Left hindlimb (tissue), 1 donor: Measurements from ENCODE around the gene RPL36.
A peak's percentile ranks its signal among the peaks of the same experiment; 100 is the strongest.

Source experiments
- DNase-seq: peaks from one replicate; pipeline ENCODE4 v3.0.0-alpha.2; 2018

Gene RPL36

DNA sequence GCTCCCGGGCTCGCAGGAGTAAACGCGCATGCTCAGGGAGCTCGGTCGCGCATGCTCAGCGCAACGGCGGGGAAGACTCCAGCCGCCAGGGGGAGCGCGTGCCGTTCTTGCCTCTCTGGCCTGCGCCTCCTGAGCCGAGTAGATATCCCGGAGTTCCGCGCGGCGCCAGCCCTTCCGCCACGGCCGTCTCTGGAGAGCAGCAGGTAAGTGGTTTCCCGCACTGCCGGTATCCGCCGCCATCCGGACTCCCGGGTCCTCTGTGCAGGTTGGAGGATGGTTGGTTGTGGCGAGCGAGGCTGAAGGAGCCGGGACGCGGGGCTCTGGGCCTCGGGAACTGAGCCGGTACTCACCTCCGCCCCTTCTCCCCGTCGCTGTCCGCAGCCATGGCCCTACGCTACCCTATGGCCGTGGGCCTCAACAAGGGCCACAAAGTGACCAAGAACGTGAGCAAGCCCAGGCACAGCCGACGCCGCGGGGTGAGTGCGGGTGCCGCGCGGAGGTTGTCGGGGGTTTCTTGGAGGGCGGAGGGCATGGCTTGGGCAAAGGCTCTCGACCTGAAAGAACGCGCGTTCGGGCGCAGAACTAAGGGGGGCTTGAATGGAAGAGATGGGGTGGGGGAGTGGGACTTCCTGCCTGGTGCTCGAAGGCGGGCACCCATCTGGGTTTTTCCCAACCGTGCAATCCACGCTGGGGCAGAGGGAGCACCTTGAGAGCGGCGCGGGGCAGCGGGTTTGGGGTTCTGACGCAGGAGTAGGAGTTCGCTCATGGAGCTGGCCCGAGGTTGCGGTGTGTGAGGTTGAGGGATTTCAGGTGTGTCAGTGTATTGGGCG is at the start of gene RPL36:
TSS of gene RPL36 (plus strand) at position 171 of the 830 bp plus-strand sequence. CDS start at position 384, 213 bp downstream.
- DNase-seq, result peak; percentile 99

DNA sequence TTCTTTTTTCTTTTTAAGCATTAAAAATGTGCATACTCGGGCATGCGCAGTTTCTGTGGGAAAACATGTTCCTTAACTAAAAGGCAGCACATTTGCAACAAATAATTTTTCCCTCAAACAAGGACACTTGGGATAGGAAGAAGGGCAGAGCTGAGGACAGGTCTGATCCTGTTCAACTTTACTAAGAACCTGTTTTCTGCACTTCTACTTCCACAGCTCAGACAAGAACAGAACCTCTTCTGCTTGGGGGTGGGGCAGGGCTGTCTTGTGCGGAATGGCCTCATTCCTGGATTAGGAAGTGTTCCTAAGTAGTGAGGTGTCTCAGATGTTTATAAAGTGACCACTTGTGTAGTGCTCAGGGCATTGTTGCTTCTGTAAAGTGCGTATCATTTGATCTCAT is 48.9 kb upstream of the RPL36 start:
- no peak for DNase-seq

DNA sequence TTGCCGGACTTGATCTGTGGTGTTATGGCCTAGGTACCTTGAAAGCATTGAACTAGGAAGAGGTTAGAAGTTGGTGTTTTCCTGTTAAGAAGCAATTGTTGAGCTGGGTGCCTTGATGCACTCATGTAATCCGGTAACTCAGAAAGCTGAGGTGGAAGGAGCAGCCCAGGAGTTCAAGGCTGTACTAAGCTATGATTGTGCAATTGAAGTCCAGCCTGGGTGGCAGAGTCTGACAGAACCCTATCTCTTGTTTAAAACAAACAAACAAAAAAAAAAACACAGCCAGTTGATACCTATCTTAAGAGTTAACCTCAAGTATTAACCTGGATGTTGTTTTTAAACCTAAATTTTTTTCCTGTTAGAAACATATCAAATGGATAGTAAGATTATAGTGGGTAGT is 47.9 kb upstream of the RPL36 start:
- no peak for DNase-seq

DNA sequence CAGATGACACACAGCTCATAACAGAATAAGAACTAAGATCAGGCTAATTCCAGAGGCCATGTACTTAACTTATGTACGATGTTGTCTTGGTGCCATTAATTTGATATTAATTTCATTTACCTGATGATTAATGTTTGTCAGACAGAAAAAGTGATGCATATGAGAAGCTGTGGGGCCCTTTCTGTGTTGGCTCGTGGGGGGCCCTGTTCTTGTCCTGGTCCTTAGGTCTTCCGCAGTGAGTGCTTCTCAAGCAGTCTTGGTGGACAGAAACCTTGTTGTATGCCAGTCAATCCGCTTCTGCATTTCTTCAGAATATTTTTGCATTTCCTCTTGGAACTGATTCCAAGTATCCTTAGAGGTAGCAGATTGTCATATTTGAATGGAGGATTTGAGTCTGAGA is 47.0 kb upstream of the RPL36 start:
- DNase-seq, result no peak

DNA sequence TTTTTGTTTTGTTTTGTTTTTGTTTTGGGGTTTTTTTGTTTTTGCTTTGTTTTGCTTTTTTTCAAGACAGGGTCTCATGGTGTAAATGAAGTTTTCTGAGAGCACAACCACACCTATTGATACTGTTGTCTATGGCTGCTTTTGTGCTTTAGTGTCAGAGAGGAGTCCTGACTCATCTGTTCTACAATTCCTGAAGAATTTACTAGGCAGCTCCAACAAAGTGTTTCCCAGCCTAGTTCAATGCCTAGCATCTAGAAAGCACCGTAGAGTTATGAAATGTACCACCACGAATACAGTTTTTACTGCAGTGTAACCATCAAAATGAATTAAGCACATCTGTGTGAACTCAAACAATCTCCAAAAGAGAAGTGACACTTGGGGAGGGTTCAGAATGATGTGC is 46.1 kb upstream of the RPL36 start:
- DNase-seq, result no peak

DNA sequence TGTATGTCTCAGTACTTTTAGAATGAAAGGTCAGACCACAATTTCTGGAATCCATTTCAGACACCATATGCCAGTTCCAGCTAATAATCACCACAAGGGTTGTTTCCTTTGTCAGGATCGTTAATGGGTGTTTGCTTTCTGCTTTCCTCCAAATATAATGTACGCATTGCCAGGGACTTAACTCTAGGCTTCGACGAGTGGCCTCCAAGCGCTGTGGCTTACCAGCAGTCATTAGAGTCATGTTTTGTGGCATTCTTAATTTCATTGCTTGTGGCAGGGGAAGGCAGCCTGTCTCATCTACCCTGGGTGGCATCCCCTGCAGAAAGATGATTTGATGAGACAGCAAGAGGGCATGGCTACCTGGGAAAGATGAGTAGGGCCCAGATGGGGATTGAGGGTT is 44.7 kb upstream of the RPL36 start:
- no peak for DNase-seq

DNA sequence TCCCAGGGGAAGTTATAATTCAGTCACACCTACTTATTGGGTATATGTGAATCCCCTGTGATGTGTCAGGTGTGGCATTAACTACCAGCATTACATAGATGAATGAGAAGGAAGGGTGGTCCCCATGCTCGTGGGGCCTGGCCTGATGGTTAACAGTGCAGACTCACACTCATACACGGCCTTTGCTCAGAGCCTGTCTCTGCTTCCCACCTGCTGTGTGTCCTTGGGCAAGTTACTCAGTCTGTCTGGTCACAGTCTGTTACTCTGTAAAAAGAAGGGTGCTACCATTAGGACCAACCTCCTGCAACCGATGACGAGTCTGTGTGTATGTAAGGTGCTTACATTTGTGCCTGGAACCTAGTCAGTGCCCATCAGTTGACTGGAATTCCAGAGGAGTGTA is 43.4 kb upstream of the RPL36 start:
- no peak for DNase-seq

DNA sequence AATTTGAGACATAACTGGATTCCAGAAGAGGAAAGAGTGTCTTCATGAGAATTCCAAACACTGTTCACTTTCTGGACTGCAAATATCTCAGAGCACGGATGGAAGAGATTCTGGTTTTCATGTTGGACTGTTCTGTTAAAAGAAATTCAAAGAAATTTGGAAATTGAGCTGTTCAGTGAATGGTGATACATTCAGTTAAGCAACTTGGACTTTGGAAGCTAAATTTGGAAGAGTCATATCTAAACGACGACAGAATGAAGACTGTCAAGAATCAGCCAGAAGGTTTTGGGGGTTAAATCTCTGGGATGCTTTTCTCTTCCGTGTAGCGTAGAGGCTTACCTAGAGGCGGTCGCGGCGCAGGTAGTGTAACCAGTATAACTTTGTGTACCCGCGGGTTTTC is 41.6 kb upstream of the RPL36 start:
- DNase-seq, result no peak

DNA sequence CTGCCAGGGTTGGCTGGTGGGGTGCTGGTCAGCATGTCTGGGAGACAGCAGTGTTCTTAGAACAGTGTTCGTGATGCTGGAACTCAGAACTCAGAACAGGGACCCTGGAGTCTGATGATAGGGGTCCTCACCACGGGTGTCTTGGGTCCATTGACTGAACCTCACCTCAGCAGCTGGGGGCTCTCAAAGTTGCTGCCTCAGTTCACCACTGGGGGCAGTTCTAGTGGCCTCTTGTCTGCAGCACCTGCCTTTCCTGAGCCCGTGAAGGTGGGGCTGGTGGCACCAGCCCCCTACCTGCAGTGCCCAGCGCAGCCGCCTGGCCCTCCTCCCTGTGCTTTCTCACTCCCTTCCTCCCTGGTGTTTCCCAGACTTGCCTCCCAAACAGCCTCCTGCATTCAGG is 38.7 kb upstream of the RPL36 start:
- DNase-seq, result no peak

DNA sequence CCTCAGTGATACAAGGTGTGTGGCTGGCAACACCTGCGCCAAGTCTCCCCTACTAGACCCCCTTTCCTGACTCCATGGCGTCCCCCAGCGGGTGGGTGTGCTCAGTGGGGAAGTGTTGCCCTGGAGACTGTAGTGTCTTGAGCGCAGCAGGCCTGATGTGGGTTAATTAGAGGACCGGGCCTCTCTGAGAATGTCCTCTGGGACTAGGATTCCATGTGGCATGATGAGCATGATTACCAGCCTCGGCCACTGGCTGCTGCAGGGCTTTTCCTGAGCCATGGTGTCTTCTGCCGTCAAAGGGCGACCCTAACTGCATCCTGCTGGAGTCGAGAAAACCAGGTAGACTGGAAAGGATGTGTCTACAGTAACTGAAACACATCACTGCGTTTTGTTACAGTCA is 37.8 kb upstream of the RPL36 start:
- no peak for DNase-seq

DNA sequence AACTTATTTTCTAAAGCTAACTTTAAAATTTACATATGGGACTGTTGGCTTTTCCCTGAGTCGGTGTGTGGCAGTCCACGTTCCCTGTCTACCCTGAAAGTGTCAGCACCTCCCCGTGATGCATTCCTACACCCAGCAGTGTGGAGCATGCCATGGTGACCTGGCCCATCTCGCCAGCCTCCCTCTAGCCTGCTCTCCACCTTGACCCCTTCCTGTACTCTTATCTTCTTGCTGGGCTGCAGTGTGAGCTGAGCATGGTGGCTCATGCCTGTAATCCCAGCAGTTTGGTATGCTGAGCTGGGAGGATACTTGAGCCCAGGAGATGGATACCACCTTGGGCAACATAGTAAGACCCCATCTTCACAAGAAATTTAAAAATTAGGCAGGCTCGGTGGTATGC is 35.2 kb upstream of the RPL36 start:
- DNase-seq, result no peak

DNA sequence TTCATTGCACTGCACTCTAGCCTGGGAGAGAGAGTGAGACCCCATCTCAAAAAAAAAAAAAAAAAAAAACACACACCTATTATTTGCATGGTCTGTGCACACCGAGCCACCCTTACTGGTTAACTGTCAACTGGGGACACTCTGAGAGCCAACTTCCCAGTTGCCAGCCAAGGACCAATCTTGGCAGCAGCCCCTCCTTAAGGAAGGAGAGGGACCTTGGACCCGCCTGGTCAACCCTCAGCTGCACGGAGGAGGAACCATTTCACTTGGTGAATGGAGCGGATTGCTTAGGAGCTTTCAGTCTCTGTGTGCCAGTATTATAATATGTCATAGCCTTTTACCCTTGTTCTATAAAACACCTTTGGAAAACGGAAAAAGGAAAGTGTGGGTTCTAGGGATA is 34.7 kb upstream of the RPL36 start:
- DNase-seq, result no peak

DNA sequence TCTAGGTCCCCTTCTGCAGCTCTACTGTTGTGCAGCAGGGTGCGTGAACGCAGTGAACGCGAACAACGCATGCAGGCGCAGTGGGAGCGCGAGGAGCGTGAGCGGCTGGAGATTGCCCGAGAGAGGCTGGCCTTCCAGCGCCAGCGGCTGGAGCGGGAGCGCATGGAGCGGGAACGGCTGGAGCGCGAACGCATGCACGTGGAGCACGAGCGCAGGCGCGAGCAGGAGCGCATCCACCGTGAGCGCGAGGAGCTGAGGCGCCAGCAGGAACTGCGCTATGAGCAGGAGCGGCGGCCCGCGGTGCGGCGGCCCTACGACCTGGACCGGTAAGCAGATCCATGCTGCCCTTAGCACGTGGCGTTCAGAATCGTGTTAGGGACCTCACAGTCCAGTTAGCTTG is 28.6 kb upstream of the RPL36 start:
- DNase-seq, result no peak

DNA sequence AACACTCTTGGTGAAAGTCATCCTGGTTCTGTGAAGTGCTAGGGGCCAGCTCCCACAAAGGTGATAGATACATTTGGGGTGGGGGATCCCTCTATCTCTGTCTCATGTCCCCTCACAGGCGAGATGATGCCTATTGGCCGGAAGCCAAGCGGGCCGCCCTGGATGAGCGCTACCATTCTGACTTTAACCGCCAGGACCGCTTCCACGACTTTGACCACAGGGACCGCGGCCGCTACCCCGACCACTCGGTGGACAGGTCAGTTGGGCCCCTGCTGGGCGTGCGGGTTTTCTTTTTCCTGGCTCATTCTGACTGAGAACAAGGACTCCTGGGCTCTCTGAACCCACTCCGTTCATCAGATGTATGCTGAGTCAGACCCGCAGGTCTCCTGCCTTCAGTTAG is 26.2 kb upstream of the RPL36 start:
- no peak for DNase-seq

DNA sequence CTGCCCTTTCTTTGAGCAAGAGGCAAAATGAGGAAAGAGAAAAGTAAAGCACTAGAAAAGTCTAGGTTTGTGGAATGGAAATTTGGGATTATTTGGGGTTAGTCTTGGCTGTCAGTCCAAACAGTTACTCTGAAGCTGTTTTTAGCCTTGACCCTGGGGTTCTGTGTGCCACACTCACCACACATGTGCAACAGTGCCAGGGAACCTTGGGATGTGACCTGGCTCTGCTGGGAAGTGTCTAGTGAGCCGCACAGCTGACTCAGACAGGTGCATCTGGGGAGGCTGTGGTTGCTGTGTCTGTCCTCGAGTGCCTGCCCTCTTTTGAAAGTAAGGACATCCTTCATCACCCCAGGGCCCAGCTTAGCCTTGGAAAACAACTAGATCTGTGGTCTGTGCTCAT is 25.6 kb upstream of the RPL36 start:
- DNase-seq, result no peak

DNA sequence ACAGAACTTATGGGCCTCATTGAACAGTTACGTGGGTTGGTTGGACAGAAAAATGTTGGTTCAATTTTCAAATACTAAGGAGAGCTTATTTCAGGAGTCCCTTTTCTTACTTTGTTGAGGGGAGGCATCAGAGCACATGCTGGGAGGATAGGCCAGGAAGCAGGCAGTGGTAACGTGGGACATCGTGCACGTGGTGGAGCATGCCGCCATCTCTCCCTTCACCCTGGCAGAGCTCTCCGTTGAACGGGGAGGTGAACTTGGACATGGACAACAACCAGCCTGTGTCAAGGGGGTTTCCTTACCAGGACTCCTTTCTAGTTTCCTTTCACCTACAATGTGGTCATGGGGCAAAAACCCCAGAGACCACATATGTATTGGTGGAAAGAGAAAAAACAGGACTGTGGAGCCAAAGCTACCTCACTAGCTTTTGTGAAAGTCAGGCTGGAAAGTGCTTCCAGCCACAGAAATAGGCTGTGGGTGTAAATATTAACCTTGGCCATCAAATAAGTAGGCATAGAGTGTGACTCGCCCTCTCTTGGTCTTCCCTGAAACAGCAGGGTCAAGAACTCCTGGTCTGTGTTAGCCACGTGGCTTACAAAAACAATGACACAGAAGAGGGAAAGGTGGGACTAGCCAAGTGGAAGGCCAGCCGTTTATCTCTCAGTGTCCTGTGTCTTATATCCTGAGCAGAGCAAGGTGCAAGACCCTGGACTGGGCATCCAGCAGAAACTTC is 24.1 kb upstream of the RPL36 start:
- DNase-seq, result no peak

DNA sequence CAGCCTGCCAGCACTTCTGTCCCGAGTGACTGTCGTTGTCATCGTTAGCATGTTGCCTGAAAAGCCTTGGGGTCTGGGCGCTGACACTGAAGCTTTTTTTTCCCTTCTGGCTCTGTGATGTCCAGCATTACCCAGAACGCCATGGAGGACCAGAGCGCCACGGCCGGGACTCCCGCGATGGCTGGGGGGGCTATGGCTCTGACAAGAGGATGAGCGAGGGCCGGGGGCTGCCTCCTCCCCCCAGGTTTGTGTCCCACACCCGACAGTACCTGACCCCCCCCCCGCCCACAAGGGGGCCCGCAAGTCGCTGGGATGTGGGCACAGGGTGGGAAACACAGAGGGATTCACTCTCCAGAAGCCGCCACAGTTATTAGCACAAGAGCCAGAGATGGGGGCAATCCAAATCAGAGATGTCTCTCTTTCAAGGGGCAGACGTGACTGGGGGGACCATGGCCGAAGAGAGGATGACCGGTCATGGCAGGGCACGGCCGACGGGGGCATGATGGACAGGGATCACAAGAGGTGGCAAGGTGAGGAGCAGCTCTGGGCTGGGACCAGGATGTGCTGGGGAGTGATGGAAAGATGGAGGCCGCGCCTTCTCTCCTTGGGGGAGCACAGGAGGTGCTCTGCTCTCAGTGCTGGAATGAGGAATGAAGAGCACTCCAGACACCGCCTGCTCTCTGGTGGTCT is 23.0 kb upstream of the RPL36 start:
- no peak for DNase-seq

DNA sequence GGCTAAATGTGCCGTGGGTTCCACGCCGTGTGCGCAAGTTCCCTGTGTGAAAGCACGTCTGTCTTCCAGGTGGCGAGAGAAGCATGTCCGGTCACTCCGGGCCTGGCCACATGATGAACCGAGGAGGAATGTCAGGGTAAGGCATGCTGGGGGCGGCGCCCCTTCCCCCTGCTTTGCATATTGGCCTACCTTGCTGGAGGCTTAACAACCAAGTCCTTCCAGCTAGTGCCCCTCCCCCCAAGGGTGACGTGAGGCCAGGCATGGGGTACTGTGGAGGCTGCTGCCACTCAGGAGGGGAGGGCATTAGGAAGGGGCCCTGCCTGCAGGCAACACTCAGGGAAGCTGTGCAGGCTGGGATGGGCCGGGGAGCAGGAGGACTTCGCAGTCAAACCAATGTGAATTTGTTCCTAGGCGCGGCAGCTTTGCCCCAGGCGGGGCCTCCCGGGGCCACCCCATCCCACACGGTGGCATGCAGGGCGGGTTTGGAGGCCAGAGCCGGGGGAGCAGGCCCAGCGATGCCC is 22.3 kb upstream of the RPL36 start:
- no peak for DNase-seq

DNA sequence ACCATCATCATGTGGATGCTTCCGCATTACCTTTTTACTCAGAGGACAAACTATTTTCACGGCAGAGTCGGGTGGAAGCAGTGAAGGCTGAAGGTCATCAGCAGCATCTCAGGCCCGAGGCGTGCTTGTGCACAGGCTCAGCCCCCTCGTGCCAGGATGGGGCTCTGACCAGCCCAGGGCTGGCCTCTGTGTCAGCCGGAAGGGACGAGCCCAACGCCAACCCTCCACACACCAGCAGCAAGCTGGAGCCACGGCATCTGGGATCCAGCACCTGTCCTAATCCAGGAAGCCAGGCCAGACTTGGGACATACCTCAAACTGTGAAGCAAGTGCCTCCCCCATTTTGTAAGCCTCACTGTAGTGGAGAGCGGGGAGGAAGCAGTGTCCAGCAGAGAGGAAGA is 20.9 kb upstream of the RPL36 start:
- no peak for DNase-seq

DNA sequence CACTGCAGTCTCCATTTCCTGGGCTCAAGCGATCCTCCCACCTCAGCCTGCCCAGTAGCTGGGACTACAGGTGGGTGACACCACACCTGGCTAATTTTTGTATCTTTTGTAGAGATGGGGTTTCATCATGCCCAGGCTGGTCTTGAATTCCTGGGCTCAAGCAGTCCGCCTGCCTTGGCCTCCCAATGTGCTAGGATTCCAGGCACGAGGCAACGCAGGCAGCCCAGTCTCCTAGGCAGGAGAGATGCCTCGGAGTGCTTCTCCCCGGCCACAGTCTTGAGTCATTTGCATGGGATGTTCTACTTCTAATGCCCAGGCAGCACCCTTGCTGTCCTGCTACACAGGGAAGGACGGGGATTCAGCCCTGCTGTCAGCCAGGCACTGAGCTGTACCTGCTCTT is 18.5 kb upstream of the RPL36 start:
- DNase-seq, result no peak

DNA sequence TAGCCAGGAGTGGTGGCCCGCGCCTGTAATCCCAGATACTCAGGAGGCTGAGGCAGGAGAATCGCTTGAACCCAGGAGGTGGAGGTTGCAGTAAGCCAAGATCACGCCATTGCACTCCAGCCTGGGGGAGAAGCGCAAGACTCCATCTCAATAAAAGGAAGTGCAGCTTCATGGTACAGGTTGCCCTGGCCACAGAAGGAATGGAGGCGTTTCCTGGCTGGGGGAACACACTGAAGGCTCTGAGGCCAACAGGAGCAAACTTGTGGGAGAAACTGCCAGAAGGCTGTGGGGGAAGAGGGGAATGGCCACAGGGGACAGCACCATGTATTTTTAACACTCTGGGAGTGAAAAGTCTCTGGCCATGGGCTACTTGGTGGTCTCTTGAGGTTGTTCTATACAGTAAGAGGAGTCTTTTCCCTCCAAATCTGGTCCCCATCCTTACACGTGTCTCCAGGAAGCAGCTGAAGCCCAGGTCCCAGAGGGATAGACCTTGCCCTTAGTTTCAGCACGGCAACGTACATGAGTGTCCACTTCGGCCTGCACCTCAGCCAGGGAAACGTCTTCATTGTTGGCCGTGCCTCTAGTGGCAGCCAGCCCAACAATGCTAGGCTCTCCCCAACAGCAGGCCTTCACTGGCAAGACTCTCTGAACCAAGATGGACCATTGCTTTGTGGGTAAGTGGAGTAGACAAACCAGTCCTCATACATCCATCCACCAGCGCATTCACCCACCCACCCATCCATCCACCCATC is 17.2 kb upstream of the RPL36 start:
- DNase-seq, result no peak

DNA sequence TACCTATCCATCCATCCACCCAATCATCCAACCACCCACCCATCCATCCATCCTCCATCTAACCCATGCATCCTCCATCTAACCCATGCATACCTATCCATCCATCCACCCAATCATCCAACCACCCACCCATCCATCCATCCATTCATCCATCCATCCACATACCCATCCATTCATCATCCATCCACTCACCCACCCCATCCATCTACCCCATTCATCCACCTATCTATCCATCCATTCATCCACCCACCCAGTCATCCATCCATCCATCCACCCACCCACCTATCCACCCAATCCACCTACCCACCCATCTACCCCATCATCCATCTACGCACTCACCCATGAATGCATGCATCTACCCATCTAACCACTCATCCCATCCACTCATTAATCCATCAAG is 16.3 kb upstream of the RPL36 start:
- DNase-seq, result no peak

DNA sequence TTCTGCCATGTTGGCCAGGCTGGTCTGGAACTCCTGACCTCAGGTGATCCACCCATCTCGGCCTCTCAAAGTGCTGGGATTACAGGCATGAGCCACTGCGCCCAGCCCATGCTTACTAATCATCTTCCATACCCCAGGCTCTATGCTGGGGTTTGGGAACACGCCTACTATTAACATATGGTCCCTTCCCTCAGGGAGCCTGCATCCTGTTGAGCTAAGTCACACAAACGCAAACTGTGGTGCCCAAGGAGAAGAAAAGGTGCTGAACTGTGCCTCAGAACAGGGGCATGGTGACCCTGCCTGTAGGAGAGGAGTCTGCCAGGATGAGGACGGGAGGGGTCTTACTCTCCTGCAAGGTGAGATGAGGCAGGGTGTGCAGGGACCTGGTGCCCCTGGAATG is 15.4 kb upstream of the RPL36 start:
- no peak for DNase-seq
